Lower leg skin (tissue), 4 donors: Measurements from ENCODE around the gene GRIN2A. TPM values are rescaled to one million over a fixed set of nuclear protein-coding genes. Genes with fewer than 3 reads are reported as not detected.

Experiments
- DNase-seq, 2 donors: peaks; one replicate each; pipeline ENCODE4 v3.0.0-alpha.2; 2019; ENCODE audit warnings: low spot score in 2 of 2
- H3K4me3 ChIP-seq: fragments of 200-600 bp; sonication (generic); 2 replicates; pipeline ENCODE4 v1.5.1; 2017; ENCODE audit warnings: mild to moderate bottlenecking, low read depth; ENCODE audit not compliant: poor library complexity, severe bottlenecking
- CTCF ChIP-seq, 3 donors: fragments of 450-650 bp; IDR thresholded peaks; one replicate each; pipeline ENCODE4 v1.5.1; 2016; ENCODE audit warnings: antibody characterized with exemption in 3 of 3, mild to moderate bottlenecking in 3 of 3, moderate library complexity in 2 of 3
- POLR2A ChIP-seq, 2 donors: fragments of 450-650 bp; IDR thresholded peaks; one replicate each; pipeline ENCODE4 v1.6.1; 2016 to 2017; ENCODE audit warnings: antibody characterized with exemption in 2 of 2, mild to moderate bottlenecking in 1 of 2, moderate library complexity in 1 of 2
- WGBS, 2 donors: methylation state at CpG; one replicate each; pipeline ENCODE4 v1.1.5; 2018; 5-methylcytosine and 5-hydroxymethylcytosine counted together
- intact Hi-C: fragments of 100-400 bp; cut with DNase I; formaldehyde crosslinking; loops from one replicate; pipeline ENCODE4 v1.15.0; 2023; ENCODE audit warnings: low total_unique reads
- total RNA-seq, 4 donors: library from RNA; depleted of rRNA; stranded (reverse); fragments of >200 nt; gene quantifications; one replicate each; pipeline ENCODE4 v1.1.0, GENCODE V29; 2016

GRIN2A gene
- total RNA-seq, 4 donors from 2014 or later = 0.30 to 1.7 (median 0.73) TPM

DNA sequence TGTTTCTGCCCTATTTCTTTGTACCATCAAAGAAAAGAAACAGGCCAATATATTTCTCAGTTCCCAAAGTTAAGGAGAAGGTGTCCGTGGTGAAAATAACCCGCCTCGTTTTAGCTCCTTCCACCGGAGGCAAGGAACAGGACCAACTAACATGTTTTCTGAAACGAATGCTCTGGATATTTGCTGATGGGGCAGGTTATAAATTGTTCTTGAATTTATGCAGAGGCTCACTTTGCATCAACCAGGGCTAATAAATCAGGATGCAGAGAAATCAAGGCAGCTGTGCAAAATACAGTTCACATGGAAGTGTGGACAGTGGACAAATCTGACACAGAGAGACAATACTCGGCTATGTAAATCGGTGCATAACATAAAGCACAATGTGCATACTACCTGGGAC, 189.8 kb downstream of the GRIN2A start:
- intact Hi-C loops = no loop called here
- TF ChIP-seq CTCF (IDR thresholded peaks at IDR 0.05) = no peak
- TF ChIP-seq POLR2A (IDR thresholded peaks at IDR 0.05) = no peak
- WGBS, 2 donors = 88 to 90% methylated on average over 7 of the region's 7 CpGs
- no peak for DNase-seq
- no peak overlapping the region for H3K4me3 ChIP-seq

- no peak for TF ChIP-seq CTCF (IDR thresholded peaks at IDR 0.05)
- TF ChIP-seq POLR2A (IDR thresholded peaks at IDR 0.05) = no peak
- 74 to 84% methylated on average over 1 of the region's 1 CpG for WGBS, 2 donors
- intact Hi-C loops = no loop called here
- no peak overlapping the region for H3K4me3 ChIP-seq
- no peak for DNase-seq
Measured at GRCh38 chr16:9980981-9981380, 201.2 kb downstream of the GRIN2A start.

DNA sequence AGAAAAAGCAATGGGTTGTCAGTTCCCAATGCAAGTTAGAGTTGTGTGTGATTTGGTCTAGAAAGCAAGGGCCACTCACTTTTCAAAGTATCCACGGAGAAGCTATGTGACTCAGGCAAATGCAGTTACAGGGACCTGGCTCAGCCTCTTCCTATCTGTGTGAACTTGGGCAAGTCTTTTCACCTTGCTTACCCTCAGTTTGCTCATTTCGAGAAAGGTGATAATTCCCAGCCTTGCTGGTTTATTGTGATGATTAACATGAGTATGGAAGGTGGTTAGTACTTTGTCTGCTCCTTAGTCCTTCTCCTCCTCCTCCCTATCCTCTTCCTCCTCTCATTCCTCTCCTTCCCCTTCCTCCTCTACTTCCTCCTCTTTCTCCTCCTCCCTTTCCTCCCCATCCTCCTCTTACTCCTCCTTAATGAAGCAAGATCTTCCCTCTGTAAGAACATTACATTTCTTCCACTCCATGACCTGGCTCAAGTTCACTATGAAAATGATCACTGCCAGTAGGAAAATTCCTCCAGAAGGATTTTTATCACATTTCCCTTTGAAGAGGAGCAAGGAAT, 204.0 kb downstream of the GRIN2A start:
- H3K4me3 ChIP-seq = no peak overlapping the region
- no peak for DNase-seq
- intact Hi-C loops = no loop called here
- TF ChIP-seq CTCF (IDR thresholded peaks at IDR 0.05) (no peak), POLR2A (IDR thresholded peaks at IDR 0.05) (no peak)
- WGBS, 2 donors = 75 to 77% methylated on average over 2 of the region's 2 CpGs

DNA sequence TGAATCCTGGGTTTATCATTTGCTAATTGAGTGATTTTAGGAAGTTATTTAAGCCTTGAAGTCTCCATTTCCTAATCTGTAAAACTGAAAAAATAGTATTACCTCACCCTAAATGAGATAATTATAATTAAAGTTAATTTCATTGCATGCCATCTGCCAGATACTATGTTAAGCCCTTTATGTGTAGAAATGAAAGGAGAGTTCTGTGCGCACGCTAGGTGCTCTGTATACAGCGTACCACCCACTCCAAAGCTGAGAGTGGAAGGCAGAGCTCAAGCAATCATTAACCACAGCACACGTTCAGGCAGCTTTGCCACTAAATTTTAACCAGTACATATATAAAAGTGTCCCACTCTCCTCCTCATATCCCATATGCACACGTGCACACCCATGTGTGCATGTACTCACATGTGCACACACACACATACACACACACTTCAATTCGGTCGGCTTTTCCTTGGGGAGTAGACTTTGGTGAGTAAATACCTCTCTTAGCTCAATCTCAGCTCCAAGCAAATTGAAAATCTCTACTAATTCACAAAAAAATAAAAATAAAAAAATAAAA, 204.8 kb downstream of the GRIN2A start:
- intact Hi-C loops = no loop called here
- H3K4me3 ChIP-seq = no peak overlapping the region
- WGBS, 2 donors = 81 to 85% methylated on average over 7 of the region's 7 CpGs
- no peak for DNase-seq
- TF ChIP-seq CTCF (IDR thresholded peaks at IDR 0.05) = no peak
- no peak for TF ChIP-seq POLR2A (IDR thresholded peaks at IDR 0.05)

GRCh38 chr16:9976601-9977000, 205.6 kb downstream of the GRIN2A start:
- intact Hi-C loops = no loop called here
- no peak for TF ChIP-seq CTCF (IDR thresholded peaks at IDR 0.05)
- TF ChIP-seq POLR2A (IDR thresholded peaks at IDR 0.05) = no peak
- no peak overlapping the region for H3K4me3 ChIP-seq
- WGBS, 2 donors = 82 to 89% methylated on average over 9 of the region's 9 CpGs
- no peak for DNase-seq

DNA sequence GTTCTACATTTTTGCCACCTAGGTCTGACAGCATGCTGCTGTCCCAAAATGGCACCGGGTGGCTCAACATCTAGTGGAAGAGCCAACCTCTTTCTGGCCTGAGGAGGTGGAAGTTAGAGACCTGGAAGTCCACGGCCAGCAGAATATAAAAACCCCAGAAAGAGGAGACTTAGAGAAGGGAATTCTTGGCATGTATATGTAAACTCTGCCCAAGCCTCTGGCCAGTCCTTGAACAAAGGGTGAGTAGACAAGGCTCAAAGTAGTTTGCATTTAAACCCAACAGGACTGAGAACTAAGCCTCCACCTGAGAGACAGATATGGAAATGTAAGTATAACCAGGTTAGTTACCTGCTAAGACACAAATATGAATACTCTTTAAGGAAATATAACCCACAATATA, 210.3 kb downstream of the GRIN2A start:
- intact Hi-C loops = no loop called here
- no peak for DNase-seq
- no peak for TF ChIP-seq CTCF (IDR thresholded peaks at IDR 0.05)
- TF ChIP-seq POLR2A (IDR thresholded peaks at IDR 0.05) = no peak
- WGBS, 2 donors = 58 to 74% methylated on average over 2 of the region's 2 CpGs
- no peak overlapping the region for H3K4me3 ChIP-seq
